Activated CD4-positive, alpha-beta memory T cell treated with anti-CD3 and anti-CD28 coated beads, Interleukin-2, amount 10 ng/mL, durations not matched to agents 7 days and 5 days (primary cell): ENCODE data around the gene SIAH1. TPM values are rescaled to one million over a fixed set of nuclear protein-coding genes. Genes with fewer than 3 reads are reported as not detected.
"Not testable (repeated sequence)": the region's sequence is repeated elsewhere in the genome, so short reads cannot be mapped to it uniquely, and the experiment has no call there.

Experiments used
- CTCF ChIA-PET: fragments of 350-600 bp; sonication (Branson Sonifier 250); formaldehyde crosslinking; loops from one replicate; lab custom pipeline; 2021; ENCODE audit warnings: antibody characterized with exemption, inconsistent platforms; lab: Charles Lee
- POLR2A ChIA-PET: fragments of 350-600 bp; sonication (Branson Sonifier 250); formaldehyde crosslinking; loops from one replicate; lab custom pipeline; 2021; ENCODE audit warnings: antibody characterized with exemption; lab: Charles Lee
- DNase-seq: peaks from one replicate; pipeline ENCODE4 v3.0.0-alpha.2; 2020
- H3K27ac Mint-ChIP-seq: one replicate; pipeline ENCODE4 v1.8.0; 2021; ENCODE audit warnings: mild to moderate bottlenecking, mixed read lengths
- H3K27me3 Mint-ChIP-seq: one replicate; pipeline ENCODE4 v1.8.0; 2021; ENCODE audit warnings: mixed read lengths
- H3K36me3 Mint-ChIP-seq: one replicate; pipeline ENCODE4 v1.8.0; 2021; ENCODE audit warnings: low read depth, mixed read lengths
- H3K4me1 Mint-ChIP-seq: one replicate; pipeline ENCODE4 v1.8.0; 2021; ENCODE audit warnings: mixed read lengths
- H3K4me3 Mint-ChIP-seq: one replicate; pipeline ENCODE4 v1.8.0; 2021; ENCODE audit warnings: mild to moderate bottlenecking, mixed read lengths
- H3K9me3 Mint-ChIP-seq: one replicate; pipeline ENCODE4 v1.8.0; 2021; ENCODE audit warnings: mixed read lengths
- total RNA-seq, 2 experiments: library from RNA; stranded (reverse); gene quantifications; one replicate each; pipeline ENCODE4 v1.2.3, GENCODE V29; 2021

The SIAH1 gene
- total RNA-seq, 2 experiments from 2014 or later, result 16.1 to 16.5 TPM

DNA sequence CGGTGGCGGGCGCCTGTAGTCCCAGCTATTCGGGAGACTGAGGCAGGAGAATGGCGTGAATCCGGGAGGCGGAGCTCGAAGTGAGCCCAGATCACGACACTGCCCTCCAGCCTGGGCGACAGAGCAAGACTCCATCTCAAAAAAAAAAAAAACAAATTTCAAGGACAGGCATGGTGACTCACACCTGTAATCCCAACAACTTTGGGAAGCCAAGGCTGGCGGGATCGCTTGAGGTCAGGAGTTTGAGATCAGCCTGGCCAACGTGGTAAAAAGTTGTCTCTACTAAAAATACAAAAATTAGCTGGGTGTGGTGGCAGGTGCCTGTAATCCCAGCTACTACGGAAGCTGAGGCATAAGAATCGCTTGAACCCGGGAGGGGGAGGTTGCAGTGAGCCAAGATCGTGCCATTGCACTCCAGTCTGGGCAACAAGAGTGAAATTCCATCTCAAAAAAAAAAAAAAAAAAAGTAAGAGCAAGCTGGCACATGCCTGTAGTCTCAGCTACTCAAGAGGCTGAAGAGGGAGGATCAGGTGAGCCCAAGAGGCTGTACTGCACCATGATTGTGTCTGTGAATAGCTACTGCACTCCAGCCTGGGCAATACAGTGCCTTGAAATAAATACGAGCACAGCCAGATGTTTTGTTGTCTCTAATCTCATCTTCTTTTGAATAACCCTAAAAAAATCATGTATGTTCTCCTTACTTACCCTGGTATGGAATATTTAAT, 14.4 kb downstream of the SIAH1 start:
- H3K27ac Mint-ChIP-seq, H3K4me3 Mint-ChIP-seq, H3K9me3 Mint-ChIP-seq, H3K36me3 Mint-ChIP-seq, CTCF ChIA-PET, H3K27me3 Mint-ChIP-seq, DNase-seq: not testable (repeated sequence)
- POLR2A ChIA-PET, result interaction anchor here (1.2 kb wide), 1 partner anchor 13 kb away, joined by 3 read pairs; no protein-coding TSS in a partner anchor
- H3K4me1 Mint-ChIP-seq, result peaks cover 33% of the 10 kb centered on the region

DNA sequence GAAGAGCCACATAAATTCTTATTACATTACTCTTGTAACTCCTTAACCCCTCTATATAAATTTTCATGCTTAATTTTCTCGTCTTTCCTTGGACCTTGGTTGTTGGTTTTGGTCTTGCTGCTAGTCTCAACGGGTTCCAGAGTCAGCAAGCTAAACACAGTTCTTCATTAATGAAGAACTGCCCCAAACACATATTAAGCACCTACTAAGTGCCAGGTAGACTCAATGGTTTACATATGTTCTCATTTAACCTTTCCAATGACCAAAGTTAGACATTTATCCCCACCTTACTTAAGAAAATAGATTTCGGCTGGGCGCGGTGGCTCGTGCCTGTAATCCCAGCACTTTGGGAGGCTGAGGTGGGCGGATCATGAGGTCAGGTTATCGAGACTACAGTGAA, 15.0 kb downstream of the SIAH1 start:
- ChIA-PET CTCF (interaction anchor here (6.4 kb wide), 1 partner anchor 253 kb away, joined by 54 read pairs; no protein-coding TSS in a partner anchor), POLR2A (interaction anchor here (1.1 to 3.0 kb wide), 3 partner anchors 8 to 240 kb away, joined by 6 to 18 read pairs (median 8); partner anchors contain the start of genes N4BP1 and SIAH1)
- no peaks in the 10 kb centered on the region for H3K36me3 Mint-ChIP-seq
- H3K27me3 Mint-ChIP-seq, result no peaks in the 10 kb centered on the region
- no peaks in the 10 kb centered on the region for H3K9me3 Mint-ChIP-seq
- no peak for DNase-seq
- no peak overlapping the region for H3K27ac Mint-ChIP-seq
- H3K4me3 Mint-ChIP-seq, result no peak overlapping the region
- peaks cover 38% of the 10 kb centered on the region for H3K4me1 Mint-ChIP-seq

DNA sequence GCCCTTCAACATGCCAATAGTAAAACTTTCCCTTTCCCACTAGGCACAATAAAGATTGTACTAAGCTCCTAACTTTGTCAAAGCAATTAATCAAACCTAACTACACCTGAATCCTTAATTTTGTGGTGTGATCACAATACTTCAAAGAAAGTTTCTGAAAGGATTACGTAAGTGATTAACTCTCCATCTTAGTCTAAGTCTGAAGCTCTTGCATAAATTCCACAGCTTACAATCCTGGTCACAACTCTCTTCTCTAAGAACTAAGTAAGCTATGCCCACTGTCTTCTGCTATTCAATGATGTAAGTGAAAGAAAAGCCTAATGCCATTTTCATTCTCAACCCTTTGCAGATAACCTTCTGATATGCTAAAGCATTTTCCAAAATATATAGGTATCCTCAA, 15.4 kb downstream of the SIAH1 start:
- no peaks in the 10 kb centered on the region for H3K9me3 Mint-ChIP-seq
- CTCF ChIA-PET, result interaction anchor here (1.2 to 6.4 kb wide), 2 partner anchors 16 to 253 kb away, joined by 3 to 54 read pairs; no protein-coding TSS in a partner anchor
- no peak for DNase-seq
- H3K36me3 Mint-ChIP-seq, result no peaks in the 10 kb centered on the region
- no peaks in the 10 kb centered on the region for H3K27me3 Mint-ChIP-seq
- POLR2A ChIA-PET, result interaction anchor here (1.1 to 3.0 kb wide), 3 partner anchors 8 to 240 kb away, joined by 6 to 18 read pairs (median 8); partner anchors contain the start of genes N4BP1 and SIAH1
- H3K27ac Mint-ChIP-seq, result no peak overlapping the region
- H3K4me1 Mint-ChIP-seq, result peaks cover 43% of the 10 kb centered on the region
- H3K4me3 Mint-ChIP-seq, result no peak overlapping the region

DNA sequence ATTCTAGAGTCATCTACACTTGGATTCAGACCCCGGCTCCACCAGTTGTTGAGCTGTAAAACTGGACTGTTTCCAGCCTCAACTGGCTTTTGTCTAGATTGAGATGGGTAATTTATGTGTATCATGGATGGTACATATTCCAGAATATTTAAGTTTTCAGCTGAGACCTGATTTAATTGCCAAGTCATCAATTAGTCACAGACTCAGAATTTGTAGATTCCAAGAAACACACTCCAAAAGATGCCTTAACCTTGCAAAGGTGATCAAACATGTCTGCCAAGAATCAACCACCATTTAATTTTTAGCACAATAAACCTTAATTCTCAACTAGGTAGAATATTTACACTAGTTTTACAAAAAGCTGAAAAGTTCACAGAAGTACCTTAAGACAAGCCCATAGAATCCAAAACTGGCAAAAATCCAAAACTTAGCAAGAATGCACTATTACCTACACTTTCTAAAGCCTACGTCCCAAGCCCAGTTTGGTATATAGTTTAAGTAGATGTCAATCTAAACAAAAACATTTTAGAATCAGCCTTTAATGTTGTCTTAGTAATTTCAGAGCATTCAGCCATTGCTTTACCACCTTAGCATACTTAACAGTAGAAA, 17.7 kb downstream of the SIAH1 start:
- H3K4me3 Mint-ChIP-seq, result no peak overlapping the region
- H3K9me3 Mint-ChIP-seq, result no peaks in the 10 kb centered on the region

DNA sequence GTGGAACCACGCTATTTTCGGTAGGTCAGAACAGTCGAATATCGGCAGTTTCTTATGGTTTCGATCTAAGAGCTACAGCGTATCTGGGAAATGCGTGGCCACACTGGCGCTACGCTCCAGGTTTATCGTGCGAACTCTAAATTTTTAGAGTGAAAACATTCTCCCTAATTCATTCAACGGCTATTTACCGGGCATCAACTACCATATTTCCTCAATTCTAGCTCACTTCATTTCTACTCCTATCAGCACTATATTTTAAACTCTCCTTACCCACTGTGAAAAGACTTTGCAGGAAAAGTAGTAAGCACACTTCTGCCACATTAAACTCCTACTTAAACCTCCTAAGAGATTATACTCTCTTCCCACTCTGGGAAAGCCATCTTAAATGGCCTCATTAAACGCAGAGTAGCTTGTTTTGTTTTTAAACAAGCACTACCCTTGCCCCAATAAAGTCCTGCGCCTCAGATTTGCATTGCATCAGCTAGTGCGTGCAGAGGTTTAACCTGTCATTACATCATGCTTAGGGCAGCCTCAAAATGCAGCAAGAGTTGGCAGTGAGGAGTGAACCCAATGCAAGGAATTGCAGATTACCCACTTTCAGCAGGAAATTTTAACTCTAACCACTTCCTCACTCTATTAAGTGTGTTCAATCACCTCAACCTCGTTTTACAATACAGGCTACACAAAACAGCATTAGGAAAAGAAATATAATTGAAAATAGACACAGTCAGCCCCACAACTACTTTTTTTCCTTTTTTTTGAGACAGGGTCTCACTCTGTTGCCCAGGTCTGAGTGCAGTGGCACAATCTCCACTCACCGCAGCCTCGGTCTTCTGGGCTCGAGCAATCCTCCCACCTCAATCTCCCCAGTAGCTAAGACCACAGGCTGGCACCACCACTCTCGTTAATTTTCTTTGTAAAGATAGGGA, 18.8 kb downstream of the SIAH1 start:
- Mint-ChIP-seq H3K4me1 (peaks cover 55% of the 10 kb centered on the region), H3K9me3 (no peaks in the 10 kb centered on the region), H3K27ac (peak overlapping the region; percentile 99), H3K36me3 (peaks cover 8% of the 10 kb centered on the region), H3K27me3 (no peaks in the 10 kb centered on the region), H3K4me3 (peak overlapping the region; percentile 90)
- CTCF ChIA-PET, result interaction anchor here (0.9 to 6.4 kb wide), 10 partner anchors 11 to 264 kb away, joined by 3 to 54 read pairs (median 4); partner anchors contain the start of genes N4BP1 and SIAH1
- POLR2A ChIA-PET, result interaction anchor here (0.7 to 4.7 kb wide), 19 partner anchors 9 to 1538 kb away, joined by 3 to 79 read pairs (median 5); partner anchors contain the start of genes N4BP1 and SIAH1
- peak; percentile 78 for DNase-seq

More for the DNA sequence above, 17.7 kb downstream of the SIAH1 start:
- peaks cover 55% of the 10 kb centered on the region for H3K4me1 Mint-ChIP-seq
- H3K27me3 Mint-ChIP-seq, result no peaks in the 10 kb centered on the region
- no peak for DNase-seq
- peak overlapping the region; percentile 99 for H3K27ac Mint-ChIP-seq
- no peaks in the 10 kb centered on the region for H3K36me3 Mint-ChIP-seq
- CTCF ChIA-PET, result interaction anchor here (0.9 to 6.4 kb wide), 4 partner anchors 13 to 255 kb away, joined by 3 to 54 read pairs (median 6); no protein-coding TSS in a partner anchor
- POLR2A ChIA-PET, result interaction anchor here (1.4 to 4.7 kb wide), 6 partner anchors 10 to 244 kb away, joined by 3 to 62 read pairs (median 8); partner anchors contain the start of genes N4BP1 and SIAH1

DNA sequence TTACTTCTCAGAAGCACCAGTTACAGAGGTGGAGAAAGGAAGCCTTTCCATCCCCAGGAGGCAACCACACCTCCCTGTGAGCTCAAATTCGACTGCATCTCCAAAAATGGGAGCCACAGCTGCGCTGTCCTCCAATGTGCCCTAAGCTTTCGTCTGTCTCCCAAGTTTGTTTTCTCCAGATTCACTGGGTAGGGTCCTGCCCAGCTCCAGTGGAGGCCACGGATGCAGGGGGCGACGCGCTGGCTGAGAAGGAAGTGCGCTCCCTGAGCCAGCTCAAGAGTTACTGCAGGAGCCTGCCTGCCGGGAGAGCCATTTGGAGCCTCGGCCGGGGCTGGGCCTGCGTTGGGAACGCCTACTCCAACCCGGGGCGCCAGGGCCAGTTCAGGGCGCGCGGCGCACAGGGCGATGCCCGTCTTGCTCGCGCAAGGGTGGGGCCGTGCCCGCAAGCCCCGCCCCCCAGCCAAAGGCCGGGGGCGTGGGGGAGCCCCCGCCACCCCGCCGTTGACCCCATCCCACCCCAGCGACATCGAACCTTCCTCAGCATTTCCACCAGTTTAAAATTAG, 19.5 kb downstream of the SIAH1 start:
- peak; percentile 89 for DNase-seq
- Mint-ChIP-seq H3K27ac (peak overlapping the region; percentile 99), H3K4me3 (peak overlapping the region; percentile 90), H3K9me3 (no peaks in the 10 kb centered on the region), H3K27me3 (no peaks in the 10 kb centered on the region), H3K4me1 (peaks cover 56% of the 10 kb centered on the region), H3K36me3 (peaks cover 14% of the 10 kb centered on the region)
- POLR2A ChIA-PET, result interaction anchor here (0.7 to 4.7 kb wide), 19 partner anchors 9 to 1537 kb away, joined by 3 to 79 read pairs (median 4); partner anchors contain the start of genes N4BP1 and SIAH1
- CTCF ChIA-PET, result interaction anchor here (0.8 to 6.4 kb wide), 11 partner anchors 10 to 264 kb away, joined by 3 to 54 read pairs (median 4); partner anchors contain the start of genes N4BP1 and SIAH1

DNA sequence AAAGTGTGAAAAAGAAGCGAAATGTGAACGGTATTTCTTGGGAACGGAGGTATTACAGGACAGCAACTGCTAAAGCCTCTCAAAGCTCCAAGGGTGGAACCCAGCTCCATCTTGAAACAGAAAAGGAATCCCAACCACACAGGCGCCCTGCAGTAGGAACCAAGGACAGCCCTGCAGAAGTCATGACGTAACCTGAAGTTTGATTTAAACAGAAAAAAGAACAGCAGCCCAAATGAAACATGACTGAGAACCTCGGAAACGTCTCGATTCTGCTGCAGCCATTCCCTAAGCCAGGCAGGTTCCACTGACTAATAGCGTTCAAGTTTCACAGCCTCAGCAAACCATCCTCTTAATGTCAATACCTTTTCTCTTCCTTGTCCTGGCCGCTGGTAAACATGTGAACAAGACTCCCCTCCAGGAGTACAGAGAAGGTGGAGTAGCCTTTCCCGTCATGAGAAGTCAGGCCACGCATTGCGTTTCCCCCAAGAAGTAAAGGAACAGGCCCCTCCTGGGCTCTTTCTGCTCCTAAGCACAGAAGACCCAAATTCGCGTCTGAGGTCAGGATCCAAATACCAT, 20.1 kb downstream of the SIAH1 start:
- peaks cover 15% of the 10 kb centered on the region for H3K36me3 Mint-ChIP-seq
- peak overlapping the region; percentile 99 for H3K27ac Mint-ChIP-seq
- H3K4me3 Mint-ChIP-seq, result peak overlapping the region; percentile 90
- POLR2A ChIA-PET, result interaction anchor here (0.7 to 4.7 kb wide), 12 partner anchors 9 to 265 kb away, joined by 3 to 79 read pairs (median 6); partner anchors contain the start of genes N4BP1 and SIAH1
- peaks cover 55% of the 10 kb centered on the region for H3K4me1 Mint-ChIP-seq
- no peaks in the 10 kb centered on the region for H3K27me3 Mint-ChIP-seq
- CTCF ChIA-PET, result interaction anchor here (0.8 to 6.4 kb wide), 4 partner anchors 10 to 258 kb away, joined by 3 to 54 read pairs (median 16); no protein-coding TSS in a partner anchor
- H3K9me3 Mint-ChIP-seq, result no peaks in the 10 kb centered on the region
- DNase-seq, result no peak

DNA sequence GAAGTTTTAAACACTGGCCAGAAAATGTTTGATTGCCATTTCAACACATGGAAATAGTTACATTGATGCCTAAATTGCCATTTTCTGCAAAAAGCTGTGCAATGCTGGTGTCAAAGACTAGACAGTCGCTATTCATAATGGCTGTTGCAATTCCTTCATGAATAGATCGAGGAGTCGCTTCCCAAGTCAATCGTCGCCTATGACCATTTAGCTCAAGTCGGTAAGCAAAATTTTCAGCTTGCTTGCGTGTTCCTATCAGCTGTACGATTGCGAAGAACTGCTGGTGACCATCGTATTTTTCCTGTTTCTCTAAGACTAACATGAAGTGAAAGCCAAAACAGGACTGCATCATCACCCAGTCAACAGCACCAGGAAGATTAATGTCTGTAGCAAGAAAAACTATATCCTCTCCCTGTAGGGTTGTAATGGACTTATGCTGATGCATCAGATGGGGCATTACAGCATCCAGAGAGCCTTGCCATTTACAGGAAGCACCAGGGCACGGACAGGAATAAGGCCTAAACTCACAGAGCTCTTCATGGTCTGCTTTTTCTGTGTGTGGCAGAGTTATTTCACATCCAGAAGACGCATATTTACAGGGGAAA, 23.6 kb downstream of the SIAH1 start:
- Mint-ChIP-seq H3K36me3 (peaks cover 28% of the 10 kb centered on the region), H3K27me3 (no peaks in the 10 kb centered on the region), H3K27ac (no peak overlapping the region), H3K4me1 (peaks cover 31% of the 10 kb centered on the region), H3K9me3 (no peaks in the 10 kb centered on the region), H3K4me3 (no peak overlapping the region)
- POLR2A ChIA-PET, result interaction anchor here (1.1 to 1.2 kb wide), 2 partner anchors 24 to 108 kb away, joined by 5 read pairs; partner anchors contain the start of gene SIAH1
- CTCF ChIA-PET, result interaction anchor here (1.1 to 1.2 kb wide), 2 partner anchors 9 to 262 kb away, joined by 3 read pairs; no protein-coding TSS in a partner anchor
- no peak for DNase-seq

DNA sequence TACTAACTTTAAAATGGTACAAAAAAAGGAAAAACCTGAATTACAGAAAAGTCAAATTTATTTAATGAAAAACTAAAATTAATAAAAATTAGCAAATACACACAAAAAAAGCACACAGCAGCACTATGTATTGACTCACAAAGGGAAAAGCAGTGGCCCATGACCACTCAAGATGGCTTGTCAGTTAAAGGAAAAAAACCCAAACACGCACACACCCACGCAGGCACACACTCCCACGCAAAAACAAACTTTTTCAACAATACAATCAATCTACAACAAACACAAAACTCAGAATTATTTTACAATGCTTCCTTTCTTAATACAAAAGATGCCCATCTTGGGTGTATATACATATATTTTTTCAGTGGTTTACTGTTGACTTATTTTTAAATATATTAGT, 24.2 kb downstream of the SIAH1 start:
- no peaks in the 10 kb centered on the region for H3K27me3 Mint-ChIP-seq
- H3K9me3 Mint-ChIP-seq, result no peaks in the 10 kb centered on the region
- ChIA-PET POLR2A (interaction anchor here (0.9 to 1.2 kb wide), 2 partner anchors 25 to 262 kb away, joined by 3 to 5 read pairs; partner anchors contain the start of gene SIAH1), CTCF (interaction anchor here (1.0 to 11.1 kb wide), 3 partner anchors 10 to 262 kb away, joined by 3 to 116 read pairs (median 3); no protein-coding TSS in a partner anchor)
- H3K4me3 Mint-ChIP-seq, result no peak overlapping the region
- H3K36me3 Mint-ChIP-seq, result peaks cover 28% of the 10 kb centered on the region
- H3K4me1 Mint-ChIP-seq, result peaks cover 26% of the 10 kb centered on the region
- H3K27ac Mint-ChIP-seq, result no peak overlapping the region
- no peak for DNase-seq

DNA sequence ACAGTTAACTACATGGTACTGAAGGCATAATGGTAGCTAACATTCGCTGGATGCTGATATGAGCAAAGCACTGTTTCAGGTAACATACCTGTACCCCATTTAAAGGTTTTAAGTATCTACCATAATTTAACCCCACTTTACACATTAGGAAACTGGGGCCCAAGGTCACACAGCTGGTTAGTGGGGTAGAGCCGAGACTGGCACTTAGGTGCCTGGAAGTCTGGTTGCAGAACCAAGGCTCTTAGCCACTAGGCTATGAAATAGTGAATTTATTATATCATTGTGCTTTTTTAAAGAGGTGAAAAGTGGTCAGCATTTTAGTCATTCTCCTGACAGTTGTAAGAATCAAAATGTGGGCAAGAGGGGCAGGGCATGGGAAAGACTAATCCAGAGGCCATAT, 25.2 kb downstream of the SIAH1 start:
- ChIA-PET CTCF (interaction anchor here (0.7 to 11.1 kb wide), 4 partner anchors 9 to 263 kb away, joined by 3 to 116 read pairs (median 3); no protein-coding TSS in a partner anchor), POLR2A (interaction anchor here (0.9 kb wide), 1 partner anchor 263 kb away, joined by 3 read pairs; no protein-coding TSS in a partner anchor)
- peaks cover 34% of the 10 kb centered on the region for H3K36me3 Mint-ChIP-seq
- no peak overlapping the region for H3K27ac Mint-ChIP-seq
- no peak for DNase-seq
- no peaks in the 10 kb centered on the region for H3K9me3 Mint-ChIP-seq
- no peak overlapping the region for H3K4me3 Mint-ChIP-seq
- no peaks in the 10 kb centered on the region for H3K27me3 Mint-ChIP-seq
- peaks cover 19% of the 10 kb centered on the region for H3K4me1 Mint-ChIP-seq
